Body of pancreas (tissue), 4 donors: ENCODE measurements around the gene SMCHD1.

Experiments used
- CTCF ChIP-seq, 7 experiments: fragments of 450-650 bp in 4 of 7; fragments of 200-600 bp in 3 of 7; sonication (generic) in 3 of 7; IDR thresholded peaks; one replicate each; pipeline ENCODE4 v1.5.1; 2016 to 2019; ENCODE audit warnings: antibody characterized with exemption in 7 of 7
- POLR2A ChIP-seq, 3 donors: fragments of 450-650 bp; IDR thresholded peaks; one replicate each; pipeline ENCODE4 v1.6.1; 2016; ENCODE audit warnings: antibody characterized with exemption in 3 of 3, mild to moderate bottlenecking in 2 of 3

- TF ChIP-seq POLR2A (IDR thresholded peaks at IDR 0.05) = no peak
- TF ChIP-seq CTCF (IDR thresholded peaks at IDR 0.05) = no peak
Observed at GRCh38 chr18:2715990-2716389, 60.5 kb downstream of the SMCHD1 start.
